Left colon (tissue), 2 donors: ENCODE measurements around the gene HBG2. TPM values are rescaled to one million over a fixed set of nuclear protein-coding genes. Genes with fewer than 3 reads are reported as not detected.
"Not testable (repeated sequence)": the region's sequence is repeated elsewhere in the genome, so short reads cannot be mapped to it uniquely, and the experiment has no call there.

Experiments
- ATAC-seq: fragments of 200-7000 bp; cut with Tn5 transposase; one replicate; pipeline ENCODE4 v1.9.1; 2020; ENCODE audit warnings: mild to moderate bottlenecking, moderate library complexity
- DNase-seq, 2 donors: peaks; one replicate each; pipeline ENCODE4 v3.0.0-alpha.2; 2020
- intact Hi-C, 2 donors: fragments of 100-400 bp; cut with DNase I in 1 of 2; cut with micrococcal nuclease in 1 of 2; formaldehyde crosslinking; loops; one replicate each; pipeline versions ENCODE4 v1.11.2 to v1.14.0; 2022; cut with DNase I, micrococcal nuclease
- total RNA-seq, 2 donors: library from RNA; stranded (reverse); fragmentation: NEBNext Ultra II Directional; extraction: Animal tissue kit (Norgen Biotek cat#: 25700); gene quantifications; one replicate each; pipeline ENCODE4 v1.2.1, GENCODE V29; 2021
- donor health status: DM: no; HTN: no; CAD: no.
- donor health status: DM: yes; HTN: yes; CAD: no.

Gene HBG2
- total RNA-seq, 2 donors from 2014 or later = not detected

DNA sequence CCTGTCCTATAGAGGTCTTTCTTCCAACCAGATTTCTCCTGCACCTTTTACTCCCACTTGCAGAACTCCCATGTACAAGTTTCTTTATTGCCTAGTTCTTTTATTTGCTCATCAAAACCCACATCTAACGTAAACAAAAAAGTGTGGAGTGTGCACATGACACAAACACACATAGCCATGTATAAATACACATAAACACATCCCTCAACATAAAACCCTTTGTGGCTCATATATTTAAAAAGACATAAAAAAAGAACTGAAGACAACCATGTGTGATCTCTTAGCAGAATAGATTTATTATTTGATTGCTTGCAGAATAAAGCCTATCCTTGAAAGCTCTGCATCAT, 1.7 kb downstream of the HBG2 start:
- DNase-seq (no peak), ATAC-seq (no peak)
- intact Hi-C loops = no loop called here

DNA sequence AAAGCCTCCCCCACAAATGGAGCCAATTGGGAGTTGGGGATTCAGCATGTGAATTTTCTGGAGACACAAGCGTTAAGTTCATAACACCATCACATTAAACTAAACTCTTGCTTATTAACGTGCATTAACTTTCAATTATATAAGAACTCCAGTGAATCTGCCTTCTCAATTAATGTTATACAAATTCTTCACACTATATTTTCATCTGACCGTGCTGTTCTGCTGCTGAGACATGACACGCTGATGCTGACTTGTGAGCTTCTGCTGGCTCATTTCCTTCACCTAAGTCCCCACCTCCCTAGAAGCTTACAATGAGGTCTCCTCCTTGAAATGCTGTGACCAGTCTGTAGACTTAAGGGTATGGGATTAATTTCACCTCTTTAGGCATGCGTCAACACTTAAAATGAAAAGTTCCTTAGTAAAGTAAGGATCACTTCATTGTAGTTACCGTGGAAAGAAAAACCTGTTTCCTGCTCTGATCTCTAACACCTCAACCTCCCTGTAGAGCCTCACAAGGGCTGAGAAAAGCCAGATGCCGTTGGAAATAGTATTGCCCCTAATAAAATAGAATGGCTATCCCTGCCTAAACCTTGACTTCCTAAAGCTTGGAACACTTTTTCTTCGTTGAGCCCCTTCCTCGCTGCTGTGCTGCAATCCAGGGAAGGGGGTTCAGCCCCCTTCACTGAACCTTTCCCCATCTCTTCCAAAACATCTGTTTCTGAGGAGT, 2.2 kb downstream of the HBG2 start:
- no peak for ATAC-seq
- intact Hi-C loops = no loop called here

DNA sequence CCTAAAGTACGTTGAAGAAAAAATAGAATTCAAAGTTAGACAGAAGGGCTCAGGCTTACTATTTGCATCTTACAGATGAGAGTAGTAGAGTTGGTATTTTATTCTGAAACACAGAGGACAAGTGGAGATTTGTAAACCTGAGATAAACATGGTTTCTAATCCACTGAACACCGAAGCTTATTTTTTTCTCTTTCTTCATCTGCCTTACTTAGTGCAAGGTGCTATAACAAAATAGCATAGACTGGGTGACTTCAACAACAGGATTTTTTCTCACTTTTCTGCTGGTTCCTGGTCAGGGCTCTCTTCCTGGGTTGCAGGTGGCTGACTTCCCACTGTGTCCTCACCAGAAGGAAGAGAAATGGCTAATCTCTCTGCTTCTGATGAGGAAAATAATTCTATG, 2.8 kb downstream of the HBG2 start:
- no peak for DNase-seq
- no peak for ATAC-seq
- intact Hi-C loops = no loop called here

More for the DNA sequence above, 2.2 kb downstream of the HBG2 start:
- DNase-seq = no peak

DNA sequence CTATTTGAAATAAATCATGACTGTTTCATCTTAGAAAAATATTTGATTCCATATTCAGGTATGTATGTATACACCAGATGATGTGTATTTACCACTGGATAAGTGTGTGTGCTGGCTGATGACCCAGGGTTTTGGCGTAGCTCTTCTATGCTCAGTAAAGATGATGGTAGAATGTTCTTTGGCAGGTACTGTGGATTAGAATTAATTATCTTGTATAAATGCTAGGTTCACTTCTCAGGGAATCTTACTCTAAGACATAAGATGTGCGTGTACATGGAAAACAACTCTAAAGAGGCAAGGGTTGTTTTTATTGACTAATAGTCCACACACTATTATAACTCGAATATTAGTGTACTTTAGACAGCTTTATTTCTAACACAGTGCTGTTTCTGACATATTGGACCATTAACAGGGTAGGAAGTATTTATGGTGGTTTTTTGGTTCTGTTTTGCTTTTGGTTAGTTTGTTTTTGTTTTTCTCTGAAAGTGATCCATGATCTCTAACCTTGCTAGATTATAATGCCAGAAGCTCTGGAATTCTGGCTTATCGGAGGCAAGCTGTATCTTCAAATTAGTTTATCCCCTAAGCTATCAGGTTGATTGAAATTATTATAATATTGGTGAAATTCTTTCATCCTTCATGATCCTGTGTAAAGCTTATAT, 3.9 kb downstream of the HBG2 start:
- DNase-seq (no peak), ATAC-seq (no peak)
- intact Hi-C loops = no loop called here

DNA sequence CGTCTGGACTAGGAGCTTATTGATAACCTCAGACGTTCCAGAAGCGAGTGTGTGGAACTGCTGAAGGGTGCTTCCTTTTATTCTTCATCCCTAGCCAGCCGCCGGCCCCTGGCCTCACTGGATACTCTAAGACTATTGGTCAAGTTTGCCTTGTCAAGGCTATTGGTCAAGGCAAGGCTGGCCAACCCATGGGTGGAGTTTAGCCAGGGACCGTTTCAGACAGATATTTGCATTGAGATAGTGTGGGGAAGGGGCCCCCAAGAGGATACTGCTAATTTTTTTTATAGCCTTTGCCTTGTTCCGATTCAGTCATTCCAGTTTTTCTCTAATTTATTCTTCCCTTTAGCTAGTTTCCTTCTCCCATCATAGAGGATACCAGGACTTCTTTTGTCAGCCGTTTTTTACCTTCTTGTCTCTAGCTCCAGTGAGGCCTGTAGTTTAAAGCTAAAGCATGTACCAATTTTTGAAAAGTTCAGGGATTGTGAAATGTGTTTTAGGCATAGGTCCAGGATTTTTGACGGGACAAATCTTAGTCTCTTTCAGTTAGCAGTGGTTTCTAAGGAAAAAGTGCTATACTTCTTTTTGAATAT, 4.7 kb downstream of the HBG2 start, which contains the start of gene HBG1:
Gene HBG1, minus strand, starts transcription at position 51 of the 590 bp plus-strand sequence. CDS start 53 bp downstream, outside the sequence.
- ATAC-seq, intact Hi-C loops, DNase-seq: not testable (repeated sequence)

DNA sequence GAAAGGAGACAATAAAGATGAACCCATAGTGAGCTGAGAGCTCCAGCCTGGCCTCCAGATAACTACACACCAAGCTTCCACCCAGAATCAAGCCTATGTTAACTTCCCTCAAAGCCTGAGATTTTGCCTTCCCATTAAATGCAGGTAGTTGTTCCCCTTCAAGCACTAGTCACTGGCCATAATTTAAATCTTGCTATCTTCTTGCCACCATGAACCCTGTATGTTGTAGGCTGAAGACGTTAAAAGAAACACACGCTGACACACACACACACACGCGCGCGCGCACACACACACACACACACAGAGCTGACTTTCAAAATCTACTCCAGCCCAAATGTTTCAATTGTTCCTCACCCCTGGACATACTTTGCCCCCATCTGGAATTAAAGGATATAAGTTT, 6.1 kb downstream of the HBG2 start:
- ATAC-seq, DNase-seq, intact Hi-C loops: not testable (repeated sequence)

DNA sequence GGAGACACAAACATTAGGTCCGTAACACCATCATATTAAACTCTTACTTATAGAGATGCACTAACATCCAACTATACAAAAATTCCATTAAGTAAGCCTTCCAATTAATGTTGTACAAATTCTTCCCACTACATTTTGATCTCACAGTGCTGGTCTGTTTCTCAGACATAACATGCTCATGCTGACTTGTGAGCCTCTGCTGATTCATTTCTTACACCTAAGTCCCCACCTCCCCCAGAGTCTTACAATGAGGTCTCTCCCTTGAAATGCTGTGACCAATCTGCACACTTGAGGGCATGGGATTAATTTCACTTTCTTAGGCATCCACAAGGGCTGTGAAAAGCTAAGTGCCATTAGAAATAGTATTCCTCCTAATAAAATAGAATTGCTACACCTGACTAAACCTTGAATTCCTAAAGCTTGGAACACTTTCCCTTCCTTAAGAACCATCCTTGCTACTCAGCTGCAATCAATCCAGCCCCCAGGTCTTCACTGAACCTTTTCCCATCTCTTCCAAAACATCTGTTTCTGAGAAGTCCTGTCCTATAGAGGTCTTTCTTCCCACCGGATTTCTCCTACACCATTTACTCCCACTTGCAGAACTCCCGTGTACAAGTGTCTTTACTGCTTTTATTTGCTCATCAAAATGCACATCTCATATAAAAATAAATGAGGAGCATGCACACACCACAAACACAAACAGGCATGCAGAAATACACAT, 6.9 kb downstream of the HBG2 start:
- intact Hi-C loops = no loop called here
- ATAC-seq = no peak
- no peak for DNase-seq

DNA sequence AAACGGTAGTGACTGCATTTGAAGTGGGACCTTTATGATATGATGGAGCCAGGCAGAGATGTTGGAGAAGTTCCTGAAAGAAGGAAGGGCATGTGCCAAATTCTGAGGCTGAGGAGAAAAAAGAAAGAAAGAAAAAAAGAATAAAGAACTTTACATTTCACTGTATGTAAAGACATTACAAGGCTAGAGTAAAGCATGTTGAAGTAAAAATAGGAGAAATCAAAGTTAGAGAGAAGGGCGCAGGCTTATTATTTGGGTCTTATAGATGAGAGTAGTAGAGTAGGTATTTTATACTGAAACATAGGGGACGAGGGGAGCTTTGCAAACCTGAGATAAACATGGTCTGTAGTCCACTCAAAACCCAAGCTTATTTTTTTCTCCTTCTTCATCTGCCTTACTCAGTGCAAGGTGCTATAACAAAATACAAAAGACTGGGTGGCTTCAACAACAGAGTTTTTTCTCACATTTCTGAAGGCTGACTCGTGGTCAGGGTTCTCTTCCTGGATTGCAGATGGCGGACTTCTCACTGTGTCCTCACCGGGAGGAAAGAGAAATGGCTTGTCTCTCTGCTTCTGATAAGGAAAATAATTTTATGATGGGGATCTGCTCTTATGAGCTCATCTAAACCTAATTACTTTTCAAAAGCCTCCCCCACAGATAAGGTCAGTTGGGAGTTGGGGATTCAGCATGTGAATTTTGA, 7.7 kb downstream of the HBG2 start:
- no peak for ATAC-seq
- DNase-seq = no peak
- intact Hi-C loops = no loop called here

DNA sequence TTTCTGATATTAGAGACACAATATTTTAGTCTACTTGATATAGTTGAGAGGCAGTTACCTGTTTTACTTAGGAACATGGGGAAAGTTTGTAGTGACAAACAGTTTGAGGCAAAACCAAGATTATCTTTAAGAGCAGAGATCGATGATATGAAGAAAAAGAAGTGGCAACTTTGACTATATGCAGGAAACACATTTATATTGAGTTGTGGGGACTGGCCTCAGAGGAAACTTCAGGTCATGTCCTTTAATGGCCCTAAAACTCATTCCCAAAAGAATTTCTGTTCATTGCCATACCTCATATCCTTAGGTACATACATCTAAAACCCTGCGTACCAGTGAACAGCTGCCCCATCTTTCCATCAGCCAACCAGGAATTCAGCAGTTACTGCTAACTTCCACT, 9.4 kb downstream of the HBG2 start:
- ATAC-seq (no peak), DNase-seq (no peak)
- intact Hi-C loops = no loop called here

DNA sequence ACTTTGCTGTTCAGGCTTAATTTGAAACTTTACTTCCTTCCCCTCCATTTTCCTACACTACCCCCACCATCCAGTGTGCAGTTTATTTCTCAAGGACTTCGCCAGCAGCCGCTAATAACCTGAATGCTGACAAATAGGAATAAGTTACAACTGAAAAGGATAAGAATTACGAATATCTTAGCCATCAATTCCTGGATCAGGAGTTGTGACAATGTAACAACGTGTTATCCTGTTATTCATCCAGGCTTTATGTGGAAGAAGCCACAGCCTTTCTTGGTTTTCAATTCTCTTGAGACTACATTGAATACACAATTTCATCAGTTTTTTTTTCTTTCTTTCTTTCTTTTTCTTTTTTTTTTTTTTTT, 10.8 kb downstream of the HBG2 start:
- DNase-seq (no peak), ATAC-seq (no peak)
- intact Hi-C loops = no loop called here

DNA sequence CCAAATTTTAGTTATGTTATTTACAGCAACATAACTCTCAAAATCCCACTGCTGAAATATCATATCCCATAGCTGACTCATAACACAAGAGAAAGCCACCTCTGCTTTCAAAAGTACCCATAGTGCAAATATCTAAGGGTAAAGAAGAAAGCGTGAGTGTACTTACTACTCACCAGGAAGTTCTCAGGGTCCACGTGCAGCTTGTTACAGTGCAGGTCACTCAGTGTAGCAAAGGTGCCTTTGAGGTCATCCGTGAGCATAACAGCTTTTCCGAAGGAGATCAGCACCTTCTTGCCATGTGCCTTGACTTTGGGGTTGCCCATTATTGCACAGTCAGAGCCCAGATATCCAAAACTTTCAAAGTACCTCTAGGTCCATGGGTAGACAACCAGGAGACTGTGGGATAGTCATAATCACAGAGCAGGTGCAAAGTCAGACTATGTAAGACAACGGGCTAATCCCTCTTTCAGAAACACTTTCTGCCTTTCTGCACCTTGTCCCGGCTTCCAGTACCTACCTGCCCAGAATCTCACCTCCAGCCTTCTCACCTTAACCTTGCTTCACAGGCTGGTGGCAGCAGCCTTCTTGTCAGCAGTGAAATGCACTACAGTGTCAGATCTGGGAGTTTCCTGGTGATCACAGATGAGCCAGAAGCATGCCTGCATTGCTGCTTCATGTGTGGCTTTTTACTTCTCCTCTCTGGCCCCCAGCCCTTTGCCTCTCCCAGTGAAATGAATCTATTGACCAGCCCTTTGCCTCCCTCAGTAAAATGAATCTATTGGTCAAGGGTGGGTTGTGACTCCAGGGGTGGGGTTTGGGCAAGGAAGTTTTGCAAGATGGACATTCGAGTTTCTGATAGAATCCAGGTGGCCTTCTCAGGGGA, 11.4 kb downstream of the HBG2 start:
- no peak for ATAC-seq
- DNase-seq = no peak
- intact Hi-C loops = no loop called here

DNA sequence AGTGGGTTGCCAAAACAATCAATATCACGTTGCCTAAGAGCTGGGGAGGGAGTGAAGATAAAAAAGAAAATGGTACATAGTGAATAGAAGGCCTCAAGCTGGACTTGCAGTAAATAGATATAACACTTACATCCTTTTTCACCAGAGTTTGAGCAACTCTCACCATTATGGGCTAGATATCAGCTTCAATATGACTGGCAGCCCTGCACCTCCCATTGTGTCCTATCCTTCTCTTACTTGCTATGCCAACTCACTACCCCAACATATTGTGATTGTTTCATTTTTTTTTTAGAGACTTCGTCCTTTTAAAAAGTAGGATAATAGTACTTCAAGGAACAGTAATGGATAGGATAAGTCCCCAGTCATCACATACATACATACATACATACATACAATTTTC, 12.4 kb downstream of the HBG2 start:
- intact Hi-C loops = no loop called here
- DNase-seq (no peak), ATAC-seq (no peak)

DNA sequence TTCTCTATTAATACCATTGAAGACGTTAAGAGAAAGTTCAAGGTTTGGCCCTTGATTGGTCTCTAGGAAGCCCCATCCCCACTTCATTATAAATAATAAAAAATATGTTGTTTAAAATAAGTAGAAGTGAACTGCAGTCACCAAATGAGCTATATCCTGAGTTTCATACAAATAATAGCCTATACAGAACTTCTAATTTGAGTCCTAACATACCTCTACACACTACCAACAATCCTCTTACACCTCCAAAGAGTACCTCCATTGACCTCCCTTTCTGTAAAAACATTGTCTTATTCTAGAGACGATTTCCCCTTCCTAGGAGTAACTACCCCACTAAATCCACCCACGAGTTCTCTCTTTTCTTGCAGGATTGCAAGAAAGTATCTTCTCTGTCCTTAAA, 13.1 kb downstream of the HBG2 start:
- ATAC-seq (no peak), DNase-seq (no peak)
- intact Hi-C loops = no loop called here

DNA sequence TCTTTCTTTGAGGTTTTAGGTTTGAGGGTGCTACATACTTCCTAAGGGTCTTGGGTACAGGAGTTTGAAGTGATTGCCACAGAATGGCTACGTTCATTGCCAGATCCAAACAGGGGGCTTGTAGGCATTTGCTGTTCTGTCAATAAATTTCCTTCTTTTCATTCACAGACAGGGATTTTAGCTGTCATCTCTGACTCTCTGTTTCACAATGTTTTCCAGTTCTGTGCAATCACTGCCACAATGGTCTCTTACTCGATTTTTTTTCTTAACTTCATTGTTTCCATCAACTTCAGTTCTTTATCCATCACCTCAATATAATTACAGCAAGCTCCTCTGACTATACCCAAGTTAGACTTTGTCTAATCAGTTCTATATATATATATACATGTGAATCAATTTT, 14.1 kb downstream of the HBG2 start:
- ATAC-seq = no peak
- intact Hi-C loops = no loop called here
- no peak for DNase-seq

DNA sequence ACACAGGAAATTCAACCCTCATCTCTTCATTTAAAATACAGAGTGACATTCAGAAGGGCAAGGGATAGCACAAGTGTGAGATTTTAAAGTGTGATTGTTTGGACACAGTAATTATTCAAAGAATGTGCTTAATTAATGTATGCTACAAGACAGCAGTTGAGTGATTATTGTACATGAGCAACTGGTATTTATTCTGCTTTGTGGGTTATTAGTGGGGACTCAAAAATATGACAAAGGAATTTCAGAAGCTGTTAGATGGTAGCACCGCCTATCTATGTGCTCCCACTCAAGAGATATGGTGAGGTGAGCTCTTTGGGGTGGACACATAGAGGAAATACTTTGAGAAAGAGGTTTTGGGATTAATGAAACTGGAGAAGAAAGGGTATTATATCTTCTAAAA, 14.5 kb downstream of the HBG2 start:
- DNase-seq (no peak), ATAC-seq (no peak)
- intact Hi-C loops = no loop called here

DNA sequence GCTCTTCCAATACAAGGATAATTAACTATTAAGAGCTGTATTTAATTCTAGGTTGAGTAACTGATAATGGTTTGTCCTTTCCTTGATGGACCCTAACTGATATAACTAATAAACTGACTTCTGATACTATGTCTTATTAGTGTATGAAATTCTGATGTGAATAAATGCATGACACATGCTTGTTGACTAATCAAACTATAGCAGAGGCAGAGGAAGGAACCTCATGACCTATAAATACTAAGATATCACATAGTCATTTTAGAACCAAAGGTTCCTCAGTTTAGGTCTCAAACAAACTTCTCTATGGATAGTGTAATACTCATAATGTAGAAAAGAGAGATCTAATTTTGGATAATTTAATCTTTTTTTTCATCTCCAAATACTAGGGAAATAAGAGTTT, 15.5 kb downstream of the HBG2 start:
- no peak for DNase-seq
- intact Hi-C loops = no loop called here

DNA sequence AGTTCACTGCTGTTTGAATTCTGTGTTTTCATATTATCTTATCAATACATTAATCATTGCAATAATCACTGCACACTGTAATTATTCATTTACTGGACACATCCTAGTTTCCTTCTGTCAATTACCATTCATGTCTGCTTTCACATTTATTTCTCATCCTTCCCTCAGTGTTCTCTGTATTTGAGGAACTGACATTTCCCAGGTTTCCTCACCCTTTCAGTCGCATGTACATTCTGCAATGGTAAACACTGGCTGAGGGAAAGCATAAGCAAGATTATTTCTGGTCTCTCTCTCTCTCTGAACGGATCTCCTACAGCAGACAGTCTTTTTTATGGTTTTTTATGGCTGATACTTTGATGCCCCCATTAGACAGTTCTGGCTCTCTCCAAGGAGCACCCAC, 16.1 kb downstream of the HBG2 start:
- intact Hi-C loops = no loop called here
- no peak for DNase-seq
- ATAC-seq = no peak

More for the DNA sequence above, 15.5 kb downstream of the HBG2 start:
- no peak for ATAC-seq

DNA sequence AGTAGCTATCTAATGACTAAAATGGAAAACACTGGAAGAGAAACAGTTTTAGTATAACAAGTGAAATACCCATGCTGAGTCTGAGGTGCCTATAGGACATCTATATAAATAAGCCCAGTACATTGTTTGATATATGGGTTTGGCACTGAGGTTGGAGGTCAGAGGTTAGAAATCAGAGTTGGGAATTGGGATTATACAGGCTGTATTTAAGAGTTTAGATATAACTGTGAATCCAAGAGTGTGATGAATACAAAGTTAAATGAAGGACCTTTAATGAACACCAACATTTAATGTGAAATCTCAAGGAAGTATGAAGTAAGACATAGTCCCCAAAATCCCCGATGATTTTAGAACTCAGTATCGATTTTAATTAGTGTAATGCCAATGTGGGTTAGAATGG, 17.2 kb downstream of the HBG2 start:
- DNase-seq (no peak), ATAC-seq (no peak)
- intact Hi-C loops = no loop called here
